SU-DHL-6 (cell line): ENCODE results near the gene AKAP1.
"Not testable (repeated sequence)": the region's sequence is repeated elsewhere in the genome, so short reads cannot be mapped to it uniquely, and the experiment has no call there.

ENCODE experiments used
- EZH2phosphoT487 ChIP-seq: fragments of 200-600 bp; sonication (generic), shearing (Covaris generic); conservative IDR thresholded peaks from 2 replicates; pipeline ENCODE4 v1.6.1; 2018; ENCODE audit warnings: mild to moderate bottlenecking, antibody characterized with exemption, low read length, moderate library complexity, mixed read lengths
- TF ChIP-seq, protein P1 (sequence below): fragments of 200-600 bp; sonication (generic); IDR thresholded peaks from one replicate; pipeline ENCODE4 v1.5.1; 2017; ENCODE audit warnings: antibody characterized with exemption, mild to moderate bottlenecking, low read length, moderate library complexity; ENCODE audit not compliant: insufficient read depth, poor library complexity, severe bottlenecking

DNA sequence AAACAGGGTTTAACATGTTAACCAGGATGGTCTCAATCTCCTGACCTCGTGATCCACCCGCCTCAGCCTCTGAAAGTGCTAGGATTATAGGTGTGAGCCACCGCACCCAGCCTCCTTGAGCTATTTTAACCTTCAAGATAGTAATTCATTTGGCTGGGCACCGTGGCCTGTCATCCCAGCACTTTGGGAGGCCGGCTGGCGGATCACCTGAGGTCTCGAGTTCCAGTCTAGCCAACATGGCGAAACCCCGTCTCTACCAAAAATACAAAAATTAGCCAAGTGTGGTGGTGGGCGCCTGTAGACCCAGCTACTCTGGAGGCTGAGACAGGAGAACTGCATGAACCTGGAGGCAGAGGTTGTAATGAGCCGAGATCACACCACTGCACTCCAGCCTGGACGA, 17.6 kb downstream of the AKAP1 start:
- TF ChIP-seq, protein P1, sequence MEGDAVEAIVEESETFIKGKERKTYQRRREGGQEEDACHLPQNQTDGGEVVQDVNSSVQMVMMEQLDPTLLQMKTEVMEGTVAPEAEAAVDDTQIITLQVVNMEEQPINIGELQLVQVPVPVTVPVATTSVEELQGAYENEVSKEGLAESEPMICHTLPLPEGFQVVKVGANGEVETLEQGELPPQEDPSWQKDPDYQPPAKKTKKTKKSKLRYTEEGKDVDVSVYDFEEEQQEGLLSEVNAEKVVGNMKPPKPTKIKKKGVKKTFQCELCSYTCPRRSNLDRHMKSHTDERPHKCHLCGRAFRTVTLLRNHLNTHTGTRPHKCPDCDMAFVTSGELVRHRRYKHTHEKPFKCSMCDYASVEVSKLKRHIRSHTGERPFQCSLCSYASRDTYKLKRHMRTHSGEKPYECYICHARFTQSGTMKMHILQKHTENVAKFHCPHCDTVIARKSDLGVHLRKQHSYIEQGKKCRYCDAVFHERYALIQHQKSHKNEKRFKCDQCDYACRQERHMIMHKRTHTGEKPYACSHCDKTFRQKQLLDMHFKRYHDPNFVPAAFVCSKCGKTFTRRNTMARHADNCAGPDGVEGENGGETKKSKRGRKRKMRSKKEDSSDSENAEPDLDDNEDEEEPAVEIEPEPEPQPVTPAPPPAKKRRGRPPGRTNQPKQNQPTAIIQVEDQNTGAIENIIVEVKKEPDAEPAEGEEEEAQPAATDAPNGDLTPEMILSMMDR, result not testable (repeated sequence)
- not testable (repeated sequence) for TF ChIP-seq EZH2phosphoT487
